SK-N-SH (cell line): Measurements from ENCODE around the gene STT3B. TPM values are rescaled to one million over a fixed set of nuclear protein-coding genes. Genes with fewer than 3 reads are reported as not detected.

Source experiments
- CTCF ChIA-PET: fragments of 300-600, 350-600 bp; formaldehyde crosslinking; extraction: SDS; loops from one replicate; lab custom pipeline; 2021; lab: Yijun Ruan, JAX
- POLR2A ChIA-PET: fragments of 350-600 bp; sonication (Branson Sonifier 250); formaldehyde crosslinking; extraction: SDS; loops from one replicate; lab custom pipeline; 2020; ENCODE audit warnings: antibody characterized with exemption, inconsistent platforms; lab: Yijun Ruan, JAX
- DNase-seq: peaks from one replicate; pipeline ENCODE4 v3.0.0; 2012
- H2AFZ ChIP-seq: fragments of 200-600 bp; sonication (generic); 2 replicates; pipeline ENCODE4 v1.8.1; 2016; ENCODE audit warnings: antibody characterized with exemption, mild to moderate bottlenecking, low read depth
- H3F3A ChIP-seq: fragments of 200-600 bp; sonication (generic); replicated peaks from 2 replicates; pipeline ENCODE3; 2016; ENCODE audit warnings: antibody characterized with exemption, mild to moderate bottlenecking; ENCODE audit not compliant: insufficient read depth
- H3K27ac ChIP-seq, 2 experiments: fragments of 200-500 bp in 1 of 2; fragments of 200-600 bp in 1 of 2; sonication (Bioruptor generic) in 1 of 2; sonication (generic), shearing (Covaris generic) in 1 of 2; 2 replicates each; pipeline versions ENCODE4 v1.5.1 to v1.6.1; 2014 to 2016; ENCODE audit warnings: low read depth in 2 of 2, inconsistent platforms in 1 of 2, low read length in 1 of 2, mild to moderate bottlenecking in 1 of 2, mixed read lengths in 1 of 2
- H3K27me3 ChIP-seq: fragments of 200-600 bp; sonication (generic), shearing (Covaris generic); 2 replicates; pipeline ENCODE4 v1.6.1; 2016; ENCODE audit warnings: mixed run types; ENCODE audit not compliant: insufficient read depth
- H3K36me3 ChIP-seq, 2 experiments: fragments of 200-500 bp in 1 of 2; fragments of 200-600 bp in 1 of 2; sonication (Bioruptor generic) in 1 of 2; sonication (generic) in 1 of 2; replicated peaks in 1 of 2; 2 replicates each; pipeline versions ENCODE3 to v1.5.1; 2014 to 2016; ENCODE audit warnings: low read length in 1 of 2, mild to moderate bottlenecking in 1 of 2; ENCODE audit not compliant: insufficient read depth in 2 of 2, control insufficient read depth in 1 of 2
- H3K4me1 ChIP-seq, 2 experiments: fragments of 200-500 bp in 1 of 2; fragments of 200-600 bp in 1 of 2; sonication (Bioruptor generic) in 1 of 2; sonication (generic), shearing (Covaris generic) in 1 of 2; 2 replicates each; pipeline versions ENCODE4 v1.5.1 to v1.6.1; 2014 to 2016; ENCODE audit warnings: low read depth in 1 of 2, low read length in 1 of 2, mixed run types in 1 of 2; ENCODE audit not compliant: insufficient read depth in 2 of 2, control insufficient read depth in 1 of 2
- H3K4me2 ChIP-seq: fragments of 200-600 bp; sonication (generic), shearing (Covaris generic); 2 replicates; pipeline ENCODE4 v1.6.1; 2017; ENCODE audit warnings: mixed run types
- H3K4me3 ChIP-seq, 2 experiments: fragments of 200-500 bp in 1 of 2; fragments of 200-600 bp in 1 of 2; sonication (Bioruptor generic) in 1 of 2; sonication (generic), shearing (Covaris generic) in 1 of 2; 2 replicates each; pipeline versions ENCODE4 v1.5.1 to v1.8.1; 2014 to 2016; ENCODE audit warnings: low read depth in 2 of 2, inconsistent platforms in 1 of 2, low read length in 1 of 2, mild to moderate bottlenecking in 1 of 2, mixed read lengths in 1 of 2, moderate library complexity in 1 of 2
- H3K79me2 ChIP-seq: fragments of 200-600 bp; sonication (generic); 2 replicates; pipeline ENCODE4 v1.8.1; 2017; ENCODE audit warnings: mild to moderate bottlenecking; ENCODE audit not compliant: insufficient read depth
- H3K9ac ChIP-seq: fragments of 200-600 bp; sonication (generic); 2 replicates; pipeline ENCODE4 v1.6.1; 2017; ENCODE audit warnings: mixed run types
- H3K9me2 ChIP-seq: fragments of 200-600 bp; sonication (generic); 2 replicates; pipeline ENCODE4 v1.6.1; 2017; ENCODE audit warnings: mixed run types
- H3K9me3 ChIP-seq: fragments of 200-600 bp; sonication (generic); 2 replicates; pipeline ENCODE4 v1.6.1; 2017; ENCODE audit warnings: mixed run types, mild to moderate bottlenecking, moderate library complexity
- H4K20me1 ChIP-seq: fragments of 200-600 bp; sonication (generic); 2 replicates; pipeline ENCODE4 v1.6.1; 2017; ENCODE audit warnings: mild to moderate bottlenecking, mixed run types; ENCODE audit not compliant: insufficient read depth
- CTCF ChIP-seq: fragments of 200-600 bp; sonication (generic); IDR thresholded peaks from 2 replicates; pipeline ENCODE4 v1.6.1; 2017; ENCODE audit warnings: antibody characterized with exemption, mild to moderate bottlenecking, moderate library complexity
- ELF1 ChIP-seq: IDR thresholded peaks from 2 replicates; pipeline ENCODE4 v1.4.0; 2012
- FOXJ3 ChIP-seq: sonication (generic); formaldehyde crosslinking; IDR thresholded peaks from 2 replicates; pipeline ENCODE4 v1.5.1; 2020; ENCODE audit warnings: mild to moderate bottlenecking, missing genetic modification reagents
- FOXM1 ChIP-seq: IDR thresholded peaks from 2 replicates; pipeline ENCODE4 v1.4.0; 2012; ENCODE audit warnings: low read depth, mild to moderate bottlenecking
- GATA2 ChIP-seq: sonication (generic); formaldehyde crosslinking; IDR thresholded peaks from 2 replicates; pipeline ENCODE4 v1.5.0; 2020; ENCODE audit warnings: mild to moderate bottlenecking, missing genetic modification reagents
- IRF3 ChIP-seq: fragments of 150-350 bp; IDR thresholded peaks from 2 replicates; pipeline ENCODE4 v1.6.1; 2016; ENCODE audit warnings: mild to moderate bottlenecking, low read depth, low read length
- JUND ChIP-seq: IDR thresholded peaks from 2 replicates; pipeline ENCODE4 v1.4.0; 2012
- MXI1 ChIP-seq: IDR thresholded peaks from 2 replicates; pipeline ENCODE4 v1.6.1; 2012; ENCODE audit warnings: mild to moderate bottlenecking, low read depth, low read length, improper control_type of control experiment
- NFIC ChIP-seq: IDR thresholded peaks from 2 replicates; pipeline ENCODE4 v1.4.0; 2012; ENCODE audit warnings: borderline replicate concordance
- RAD21 ChIP-seq: IDR thresholded peaks from 2 replicates; pipeline ENCODE4 v1.6.1; 2012; ENCODE audit warnings: mild to moderate bottlenecking, low read length
- REST ChIP-seq: IDR thresholded peaks from 2 replicates; pipeline ENCODE4 v1.6.1; 2012; ENCODE audit warnings: mild to moderate bottlenecking, low read depth, low read length, moderate library complexity
- SIN3A ChIP-seq: IDR thresholded peaks from 2 replicates; pipeline ENCODE4 v1.6.1; 2012; ENCODE audit warnings: low read depth, mild to moderate bottlenecking, low read length, moderate library complexity, borderline replicate concordance
- TAF1 ChIP-seq: IDR thresholded peaks from 2 replicates; pipeline ENCODE4 v1.6.1; 2012; ENCODE audit warnings: low read depth, mild to moderate bottlenecking, low read length, moderate library complexity, borderline replicate concordance
- TEAD4 ChIP-seq: IDR thresholded peaks from 2 replicates; pipeline ENCODE4 v1.4.0; 2012; ENCODE audit warnings: mild to moderate bottlenecking, borderline replicate concordance; ENCODE audit not compliant: insufficient read depth
- USF2 ChIP-seq: fragments of 150-350 bp; IDR thresholded peaks from 2 replicates; pipeline ENCODE4 v1.6.1; 2017; ENCODE audit warnings: antibody characterized with exemption, low read length, low read depth, borderline replicate concordance
- WGBS: methylation state at CpG from one replicate; pipeline ENCODE4 v1.1.6; 2017; ENCODE audit warnings: low lambda C conversion rate; 5-methylcytosine and 5-hydroxymethylcytosine counted together
- polyA plus RNA-seq, 3 experiments: library from polyadenylated mRNA; depleted of rRNA; stranded (reverse); fragments of >200 nt; gene quantifications; 2 replicates each; pipeline ENCODE4 v1.2.3, GENCODE V29; 2012

STT3B gene
- polyA plus RNA-seq, 1 of the 3 experiments (the other 2 are of a cell fraction), result 27.9 TPM

- TF ChIP-seq TAF1, result peak; percentile 11; the same call in 1 of the 2 replicates
- TF ChIP-seq SIN3A, result 0 out of 2 replicates have a peak, but pooled peaks have one; percentile 55
- peak; percentile 34 for TF ChIP-seq CTCF
- TF ChIP-seq ELF1, result no peak
- TF ChIP-seq USF2, result no peak
- DNase-seq, result peak; percentile 71
- 0% methylated on average over 16 of the region's 81 CpGs for WGBS
- Histone ChIP-seq H3K27me3 (no peaks in the 10 kb centered on the region), H4K20me1 (peaks cover 46% of the 10 kb centered on the region), H3K4me3 (peak overlapping the region; percentile 79 to 95), H3K9ac (peak overlapping the region; percentile 77), H3K4me1 (peaks cover 3 to 10% of the 10 kb centered on the region in 2 experiments; a peak in 1 of 4 replicates), H3K27ac (peak overlapping the region; percentile 96 to 98), H3F3A (peaks cover 3% of the 10 kb centered on the region), H3K9me3 (no peaks in the 10 kb centered on the region), H3K36me3 (peaks cover 3 to 6% of the 10 kb centered on the region in 2 experiments), H3K4me2 (peak overlapping the region; percentile 81), H3K9me2 (no peaks in the 10 kb centered on the region), H2AFZ (peak overlapping the region; percentile 61; the same call in 1 of the 2 replicates), H3K79me2 (peaks cover 58% of the 10 kb centered on the region)
- CTCF ChIA-PET, result interaction anchor here (0.6 to 2.7 kb wide), 15 partner anchors 12 to 773 kb away, joined by 3 to 10 read pairs (median 3); no protein-coding TSS in a partner anchor
- POLR2A ChIA-PET, result interaction anchor here (0.7 to 2.7 kb wide), 10 partner anchors 11 to 233 kb away, joined by 3 to 13 read pairs (median 5); no protein-coding TSS in a partner anchor
Measured at GRCh38 chr3:31533169-31534064, 692 bp downstream of the STT3B start.

GRCh38 chr3:31534065-31534425, 1.3 kb downstream of the STT3B start:
- POLR2A ChIA-PET, result no interaction called here
- H3K27ac ChIP-seq, result peak overlapping the region in 1 of 2 experiments; percentile 96; a peak in 2 of 4 replicates
- peak; percentile 30 for DNase-seq

More at GRCh38 chr3:31534065-31534425, 1.3 kb downstream of the STT3B start:
- Histone ChIP-seq H2AFZ (no peak overlapping the region), H3K9ac (peak overlapping the region; percentile 77; the same call in 1 of the 2 replicates), H4K20me1 (peaks cover 53% of the 10 kb centered on the region), H3K4me2 (peak overlapping the region; percentile 81), H3K9me2 (no peaks in the 10 kb centered on the region), H3K4me3 (peak overlapping the region; percentile 79 to 95), H3F3A (peaks cover 3% of the 10 kb centered on the region), H3K9me3 (no peaks in the 10 kb centered on the region), H3K79me2 (peaks cover 64% of the 10 kb centered on the region), H3K27me3 (no peaks in the 10 kb centered on the region), H3K4me1 (peaks cover 3 to 10% of the 10 kb centered on the region in 2 experiments; a peak in 1 of 4 replicates), H3K36me3 (peaks cover 3 to 6% of the 10 kb centered on the region in 2 experiments)
- TF ChIP-seq IRF3 (no peak), RAD21 (no peak), TEAD4 (no peak), JUND (no peak), FOXJ3 (CRISPR knock-in tag) (no peak), REST (no peak), GATA2 (CRISPR knock-in tag) (0 out of 2 replicates have a peak, but pooled peaks have one; percentile 27), MXI1 (peak; percentile 19; the same call in 1 of the 2 replicates), NFIC (no peak), FOXM1 (no peak)
- 9% methylated on average over 5 of the region's 5 CpGs for WGBS
- CTCF ChIA-PET, result interaction anchor here (0.8 to 2.7 kb wide), 8 partner anchors 12 to 774 kb away, joined by 3 to 10 read pairs (median 4); no protein-coding TSS in a partner anchor
